ELR (cell line): ENCODE data around the gene ECPAS.
"Not testable (repeated sequence)": the region's sequence is repeated elsewhere in the genome, so short reads cannot be mapped to it uniquely, and the experiment has no call there.

Experiments
- DNase-seq: peaks from one replicate; pipeline ENCODE4 v3.0.0-alpha.2; 2015; ENCODE audit warnings: low read depth

The ECPAS gene

GRCh38 chr9:111483858-111484571 lies at the start of gene ECPAS:
Gene ECPAS, minus strand, starts transcription at chr9:111484383. Its CDS starts 11,465 bp downstream, at chr9:111472918.
- peak; percentile 91 for DNase-seq

GRCh38 chr9:111533099-111533790 lies 49.1 kb upstream of the ECPAS start:
- peak; percentile 19 for DNase-seq

GRCh38 chr9:111531716-111532115 lies 47.5 kb upstream of the ECPAS start:
- DNase-seq: no peak

- DNase-seq: no peak
These were observed 45.6 kb upstream of the ECPAS start for GRCh38 chr9:111529787-111530186.

- peak; percentile 26 for DNase-seq
These were observed 43.2 kb upstream of the ECPAS start for GRCh38 chr9:111527347-111527746.

GRCh38 chr9:111525056-111525977 lies 41.1 kb upstream of the ECPAS start, which contains the start of gene ZNF483:
Gene ZNF483, plus strand, starts transcription at chr9:111525179. Its CDS starts 2,217 bp downstream, at chr9:111527396.
- peak; percentile 89 for DNase-seq

GRCh38 chr9:111524731-111525055 lies 40.5 kb upstream of the ECPAS start:
- DNase-seq: no peak

GRCh38 chr9:111516061-111516465 lies 31.9 kb upstream of the ECPAS start:
- DNase-seq: peak; percentile 30

- no peak for DNase-seq
These were observed 30.8 kb upstream of the ECPAS start for GRCh38 chr9:111514967-111515366.

- DNase-seq: not testable (repeated sequence)
These were observed 27.4 kb upstream of the ECPAS start for GRCh38 chr9:111511581-111511980.

- DNase-seq: no peak
These were observed 18.3 kb upstream of the ECPAS start for GRCh38 chr9:111502506-111502905.

- no peak for DNase-seq
These were observed 17.5 kb upstream of the ECPAS start for GRCh38 chr9:111501648-111502047.

GRCh38 chr9:111501005-111501562 lies 16.9 kb upstream of the ECPAS start:
- DNase-seq: no peak

GRCh38 chr9:111497196-111497595 lies 13.0 kb upstream of the ECPAS start:
- DNase-seq: not testable (repeated sequence)

- no peak for DNase-seq
These were observed 350 bp upstream of the ECPAS start for GRCh38 chr9:111484572-111484894.

- peak; percentile 68 for DNase-seq
These were observed 735 bp downstream of the ECPAS start for GRCh38 chr9:111483439-111483857.

GRCh38 chr9:111482694-111483438 lies 1.3 kb downstream of the ECPAS start:
- peak; percentile 78 for DNase-seq

GRCh38 chr9:111481885-111482636 lies 2.1 kb downstream of the ECPAS start:
- DNase-seq: peak; percentile 54

- no peak for DNase-seq
These were observed 6.5 kb downstream of the ECPAS start for GRCh38 chr9:111477677-111478076.

GRCh38 chr9:111475195-111475594 lies 9.0 kb downstream of the ECPAS start:
- DNase-seq: no peak

GRCh38 chr9:111474385-111474784 lies 9.8 kb downstream of the ECPAS start:
- no peak for DNase-seq
